Measurements from ENCODE around the gene ELMO2.

DNA sequence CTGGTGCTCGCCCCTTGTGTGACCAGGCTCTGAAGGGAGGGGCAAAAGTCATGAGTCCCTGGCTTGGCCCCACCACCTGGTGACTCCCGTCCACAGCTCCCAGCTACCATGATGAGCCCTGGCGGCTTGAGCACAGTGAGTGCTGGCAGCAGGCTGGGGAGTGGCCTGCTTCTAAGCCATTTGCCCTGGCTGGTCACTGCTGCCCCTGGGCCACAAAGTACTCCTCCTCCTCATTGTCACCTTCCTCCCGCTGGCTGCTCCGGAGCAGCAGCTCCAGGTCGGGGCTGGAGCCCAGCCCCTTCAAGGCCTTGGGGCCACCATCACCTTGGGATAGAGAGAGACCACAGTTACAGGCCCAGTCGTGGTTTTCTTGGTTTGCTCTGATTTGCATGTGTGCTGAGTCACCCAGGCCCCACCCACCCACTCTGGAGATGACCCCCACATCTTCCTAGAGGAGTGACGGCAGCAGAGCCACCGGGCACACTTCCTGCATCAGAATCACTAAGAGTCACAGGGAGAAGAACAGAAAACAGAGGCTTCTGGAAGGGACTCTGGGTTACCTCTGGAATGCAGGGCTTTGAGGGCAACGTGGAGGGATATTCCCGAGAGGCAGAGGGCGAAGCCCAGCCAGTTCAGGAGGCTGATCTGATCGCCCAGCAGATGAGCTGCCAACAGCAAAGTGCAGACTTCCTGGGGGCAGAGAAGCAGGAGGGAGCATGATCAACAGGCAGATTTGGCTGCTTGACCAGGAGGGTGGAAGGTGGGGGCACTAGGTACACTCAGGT lies 56.0 kb downstream of the ELMO2 start:
- TF ChIP-seq, protein P1, sequence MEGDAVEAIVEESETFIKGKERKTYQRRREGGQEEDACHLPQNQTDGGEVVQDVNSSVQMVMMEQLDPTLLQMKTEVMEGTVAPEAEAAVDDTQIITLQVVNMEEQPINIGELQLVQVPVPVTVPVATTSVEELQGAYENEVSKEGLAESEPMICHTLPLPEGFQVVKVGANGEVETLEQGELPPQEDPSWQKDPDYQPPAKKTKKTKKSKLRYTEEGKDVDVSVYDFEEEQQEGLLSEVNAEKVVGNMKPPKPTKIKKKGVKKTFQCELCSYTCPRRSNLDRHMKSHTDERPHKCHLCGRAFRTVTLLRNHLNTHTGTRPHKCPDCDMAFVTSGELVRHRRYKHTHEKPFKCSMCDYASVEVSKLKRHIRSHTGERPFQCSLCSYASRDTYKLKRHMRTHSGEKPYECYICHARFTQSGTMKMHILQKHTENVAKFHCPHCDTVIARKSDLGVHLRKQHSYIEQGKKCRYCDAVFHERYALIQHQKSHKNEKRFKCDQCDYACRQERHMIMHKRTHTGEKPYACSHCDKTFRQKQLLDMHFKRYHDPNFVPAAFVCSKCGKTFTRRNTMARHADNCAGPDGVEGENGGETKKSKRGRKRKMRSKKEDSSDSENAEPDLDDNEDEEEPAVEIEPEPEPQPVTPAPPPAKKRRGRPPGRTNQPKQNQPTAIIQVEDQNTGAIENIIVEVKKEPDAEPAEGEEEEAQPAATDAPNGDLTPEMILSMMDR (IDR thresholded peaks at IDR 0.05) = no peak
- TF ChIP-seq EP300 (IDR thresholded peaks at IDR 0.05) = no peak
